Measurements from ENCODE around the gene LDLRAP1.

LDLRAP1 gene

GRCh38 chr1:25572107-25572506, 28.7 kb downstream of the LDLRAP1 start:
- H3K27ac ChIP-seq: no peak overlapping the region; the same call in 1 of the 2 replicates
- no peak overlapping the region for H3K4me3 ChIP-seq (IDR thresholded peaks at IDR 0.05; ENCODE audit: insufficient read depth, low read depth, low read length)
- peaks cover 55% of the 10 kb centered on the region for H3K4me1 ChIP-seq (ENCODE audit: low read depth, poor library complexity, severe bottlenecking)
- H3K79me2 ChIP-seq (ENCODE audit: insufficient read depth, low read depth): no peaks in the 10 kb centered on the region
- no peaks in the 10 kb centered on the region for H3K36me3 ChIP-seq (ENCODE audit: insufficient read depth)
- no peak for TF ChIP-seq CTCF (conservative IDR thresholded peaks at IDR 0.05; ENCODE audit: low read depth, low read length)
- no peak overlapping the region for H2AFZ ChIP-seq (ENCODE audit: low read depth)
- H3K9ac ChIP-seq: no peak overlapping the region
- no peaks in the 10 kb centered on the region for H3K27me3 ChIP-seq (ENCODE audit: insufficient read depth, low read depth)
- H4K20me1 ChIP-seq (ENCODE audit: insufficient read depth): no peaks in the 10 kb centered on the region
- peak overlapping the region; percentile 34; the same call in 1 of the 2 replicates for H3K4me2 ChIP-seq

- Histone ChIP-seq H3K9ac (no peak overlapping the region), H3K27ac (no peak overlapping the region), H3K4me1 (ENCODE audit: low read depth, poor library complexity, severe bottlenecking) (peaks cover 47% of the 10 kb centered on the region), H3K79me2 (ENCODE audit: insufficient read depth, low read depth) (no peaks in the 10 kb centered on the region), H3K4me3 (IDR thresholded peaks at IDR 0.05; ENCODE audit: insufficient read depth, low read depth, low read length) (no peak overlapping the region), H4K20me1 (ENCODE audit: insufficient read depth) (no peaks in the 10 kb centered on the region), H2AFZ (ENCODE audit: low read depth) (no peak overlapping the region), H3K4me2 (0 out of 2 replicates have a peak overlapping the region, but pooled peaks have one; percentile 25), H3K27me3 (ENCODE audit: insufficient read depth, low read depth) (no peaks in the 10 kb centered on the region), H3K36me3 (ENCODE audit: insufficient read depth) (no peaks in the 10 kb centered on the region)
- peak; percentile 73 for TF ChIP-seq CTCF (conservative IDR thresholded peaks at IDR 0.05; ENCODE audit: low read depth, low read length)
These were observed 29.5 kb downstream of the LDLRAP1 start for GRCh38 chr1:25572708-25573590.

- Histone ChIP-seq H3K4me2 (no peak overlapping the region), H3K79me2 (ENCODE audit: insufficient read depth, low read depth) (no peaks in the 10 kb centered on the region), H4K20me1 (ENCODE audit: insufficient read depth) (no peaks in the 10 kb centered on the region), H3K9ac (no peak overlapping the region), H3K27ac (no peak overlapping the region), H3K4me1 (ENCODE audit: low read depth, poor library complexity, severe bottlenecking) (peaks cover 41% of the 10 kb centered on the region), H2AFZ (ENCODE audit: low read depth) (no peak overlapping the region), H3K36me3 (ENCODE audit: insufficient read depth) (no peaks in the 10 kb centered on the region), H3K27me3 (ENCODE audit: insufficient read depth, low read depth) (no peaks in the 10 kb centered on the region), H3K4me3 (IDR thresholded peaks at IDR 0.05; ENCODE audit: insufficient read depth, low read depth, low read length) (no peak overlapping the region)
- TF ChIP-seq CTCF (conservative IDR thresholded peaks at IDR 0.05; ENCODE audit: low read depth, low read length): no peak
These were observed 30.2 kb downstream of the LDLRAP1 start for GRCh38 chr1:25573591-25573930.

DNA sequence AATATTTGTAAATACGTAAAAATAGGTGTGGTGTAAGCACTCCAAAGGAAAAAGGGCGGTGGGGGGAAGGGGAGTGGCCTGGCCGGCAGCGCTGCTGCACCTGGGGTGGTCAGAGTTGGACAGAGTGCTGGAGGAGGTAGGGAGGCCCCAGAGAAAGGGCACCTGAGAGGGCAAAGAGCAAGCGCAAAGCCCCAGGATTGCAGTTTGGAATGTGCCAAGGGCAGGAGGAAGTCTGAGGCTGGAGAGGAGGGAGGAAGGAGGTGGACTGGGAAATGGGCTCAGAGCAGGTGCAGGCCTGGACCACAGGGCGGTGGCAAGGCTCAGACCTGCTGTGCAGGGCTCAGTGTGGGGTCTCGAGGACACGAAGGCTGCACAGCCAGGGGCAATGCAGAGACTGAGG, 30.6 kb downstream of the LDLRAP1 start:
- no peak overlapping the region for H3K27ac ChIP-seq
- H3K4me3 ChIP-seq (IDR thresholded peaks at IDR 0.05; ENCODE audit: insufficient read depth, low read depth, low read length): no peak overlapping the region
- no peaks in the 10 kb centered on the region for H3K79me2 ChIP-seq (ENCODE audit: insufficient read depth, low read depth)
- no peak overlapping the region for H2AFZ ChIP-seq (ENCODE audit: low read depth)
- H3K4me1 ChIP-seq (ENCODE audit: low read depth, poor library complexity, severe bottlenecking): peaks cover 37% of the 10 kb centered on the region
- no peak overlapping the region for H3K9ac ChIP-seq
- no peaks in the 10 kb centered on the region for H3K27me3 ChIP-seq (ENCODE audit: insufficient read depth, low read depth)
- no peak overlapping the region for H3K4me2 ChIP-seq
- no peak for TF ChIP-seq CTCF (conservative IDR thresholded peaks at IDR 0.05; ENCODE audit: low read depth, low read length)
- no peaks in the 10 kb centered on the region for H3K36me3 ChIP-seq (ENCODE audit: insufficient read depth)
- no peaks in the 10 kb centered on the region for H4K20me1 ChIP-seq (ENCODE audit: insufficient read depth)
